ENCODE results near the gene HJV.

HJV gene

DNA sequence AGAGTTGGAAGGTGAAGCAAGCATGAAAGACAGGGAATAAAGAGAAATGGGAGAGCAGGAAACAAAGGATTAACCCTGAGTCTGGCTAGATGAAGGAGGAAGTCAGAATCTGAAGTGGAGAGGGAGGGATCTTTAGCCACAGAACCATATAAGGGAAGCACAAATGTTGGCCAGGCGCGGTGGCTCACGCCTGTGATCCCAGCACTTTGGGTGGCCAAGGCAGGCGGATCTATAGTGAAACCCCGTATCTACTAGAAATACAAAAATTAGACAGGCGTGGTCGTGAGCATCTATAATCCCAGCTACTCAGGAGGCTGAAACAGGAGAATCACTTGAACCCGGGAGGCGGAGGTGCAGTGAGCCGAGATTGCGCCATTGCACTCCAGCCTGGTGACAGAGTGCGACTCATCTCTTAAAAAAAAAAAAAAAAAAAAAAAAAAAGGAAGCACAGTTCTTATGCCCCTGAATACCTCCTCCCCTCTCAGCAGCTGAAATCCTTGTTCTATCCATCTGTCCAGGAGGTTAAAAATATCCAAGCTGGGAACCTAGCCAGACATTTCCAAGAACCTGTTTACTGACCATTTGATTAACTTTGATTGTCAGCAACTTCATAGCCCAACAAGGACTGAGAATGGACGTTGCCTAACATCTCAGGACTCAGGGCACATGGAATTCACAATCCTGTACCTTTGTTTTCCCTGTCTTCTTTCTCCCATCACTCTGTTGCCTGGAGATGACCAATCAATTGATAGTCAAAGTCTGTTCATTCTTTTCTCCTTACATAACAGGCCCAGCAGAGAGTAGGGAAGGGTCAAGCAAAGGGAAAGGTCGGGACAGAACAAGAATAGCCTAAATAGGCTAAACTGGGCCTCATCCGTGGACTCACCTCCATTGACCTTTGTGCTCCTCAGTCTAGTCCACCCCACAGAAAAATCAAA is 35.8 kb downstream of the HJV start (continued):
- TF ChIP-seq, protein P1, sequence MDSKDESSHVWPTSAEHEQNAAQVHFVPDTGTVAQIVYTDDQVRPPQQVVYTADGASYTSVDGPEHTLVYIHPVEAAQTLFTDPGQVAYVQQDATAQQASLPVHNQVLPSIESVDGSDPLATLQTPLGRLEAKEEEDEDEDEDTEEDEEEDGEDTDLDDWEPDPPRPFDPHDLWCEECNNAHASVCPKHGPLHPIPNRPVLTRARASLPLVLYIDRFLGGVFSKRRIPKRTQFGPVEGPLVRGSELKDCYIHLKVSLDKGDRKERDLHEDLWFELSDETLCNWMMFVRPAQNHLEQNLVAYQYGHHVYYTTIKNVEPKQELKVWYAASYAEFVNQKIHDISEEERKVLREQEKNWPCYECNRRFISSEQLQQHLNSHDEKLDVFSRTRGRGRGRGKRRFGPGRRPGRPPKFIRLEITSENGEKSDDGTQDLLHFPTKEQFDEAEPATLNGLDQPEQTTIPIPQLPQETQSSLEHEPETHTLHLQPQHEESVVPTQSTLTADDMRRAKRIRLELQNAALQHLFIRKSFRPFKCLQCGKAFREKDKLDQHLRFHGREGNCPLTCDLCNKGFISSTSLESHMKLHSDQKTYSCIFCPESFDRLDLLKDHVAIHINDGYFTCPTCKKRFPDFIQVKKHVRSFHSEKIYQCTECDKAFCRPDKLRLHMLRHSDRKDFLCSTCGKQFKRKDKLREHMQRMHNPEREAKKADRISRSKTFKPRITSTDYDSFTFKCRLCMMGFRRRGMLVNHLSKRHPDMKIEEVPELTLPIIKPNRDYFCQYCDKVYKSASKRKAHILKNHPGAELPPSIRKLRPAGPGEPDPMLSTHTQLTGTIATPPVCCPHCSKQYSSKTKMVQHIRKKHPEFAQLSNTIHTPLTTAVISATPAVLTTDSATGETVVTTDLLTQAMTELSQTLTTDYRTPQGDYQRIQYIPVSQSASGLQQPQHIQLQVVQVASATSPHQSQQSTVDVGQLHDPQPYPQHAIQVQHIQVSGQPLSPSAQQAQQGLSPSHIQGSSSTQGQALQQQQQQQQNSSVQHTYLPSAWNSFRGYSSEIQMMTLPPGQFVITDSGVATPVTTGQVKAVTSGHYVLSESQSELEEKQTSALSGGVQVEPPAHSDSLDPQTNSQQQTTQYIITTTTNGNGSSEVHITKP (tag by site-specific recombination; IDR thresholded peaks at IDR 0.05) = 0 out of 2 replicates have a peak, but pooled peaks have one; percentile 14
- TF ChIP-seq GLIS1 (tag by site-specific recombination; IDR thresholded peaks at IDR 0.05) (no peak; the same call in 1 of the 2 replicates), ZNF555 (tag by site-specific recombination; conservative IDR thresholded peaks at IDR 0.05) (no peak), YY2 (tag by site-specific recombination; IDR thresholded peaks at IDR 0.05) (no peak), KLF16 (tag by site-specific recombination; IDR thresholded peaks at IDR 0.05) (peak; percentile 21; the same call in 1 of the 2 replicates), OSR2 (tag by site-specific recombination; IDR thresholded peaks at IDR 0.05) (peak; percentile 56; the same call in 1 of the 2 replicates), ZNF362 (tag by site-specific recombination; IDR thresholded peaks at IDR 0.05) (0 out of 2 replicates have a peak, but pooled peaks have one; percentile 49), ZNF335 (tag by site-specific recombination; conservative IDR thresholded peaks at IDR 0.05) (peak; percentile 32; the same call in 1 of the 2 replicates), ZNF776 (tag by site-specific recombination; IDR thresholded peaks at IDR 0.05; ENCODE audit: borderline replicate concordance) (no peak), OVOL3 (tag by site-specific recombination; IDR thresholded peaks at IDR 0.05) (no peak), HOXD13 (CRISPR knock-in tag; IDR thresholded peaks at IDR 0.05; ENCODE audit: borderline replicate concordance) (no peak)

GRCh38 chr1:145985129-145985501 is 36.4 kb downstream of the HJV start:
- H3K4me3 ChIP-seq (ENCODE audit: low read depth, low read length) = no peak overlapping the region
- ChIA-PET POLR2A (no interaction called here), CTCF (interaction anchor here (0.6 kb wide), 1 partner anchor 100 kb away, joined by 3 read pairs; no protein-coding TSS in a partner anchor)
- no peaks in the 10 kb centered on the region for H3K9me3 ChIP-seq (ENCODE audit: control insufficient read depth, insufficient read depth, low read depth, low read length)
- H3K4me1 ChIP-seq (ENCODE audit: control insufficient read depth, insufficient read depth, low read length) = no peaks in the 10 kb centered on the region
- no peaks in the 10 kb centered on the region for H3K36me3 ChIP-seq (ENCODE audit: control insufficient read depth in 2 of 2, insufficient read depth in 1 of 2, low read length in 2 of 2)
- H3K27ac ChIP-seq (ENCODE audit: extremely low read depth, low read depth, low read length) = no peak overlapping the region
- TF ChIP-seq ZNF585B (tag by site-specific recombination; IDR thresholded peaks at IDR 0.05) (no peak), ZNF549 (tag by site-specific recombination; IDR thresholded peaks at IDR 0.05) (no peak), PATZ1 (tag by site-specific recombination; IDR thresholded peaks at IDR 0.05) (no peak), ZNF391 (tag by site-specific recombination; IDR thresholded peaks at IDR 0.05; ENCODE audit: borderline replicate concordance, low read depth) (no peak), ZNF121 (tag by site-specific recombination; IDR thresholded peaks at IDR 0.05) (no peak), ZNF10 (tag by site-specific recombination; IDR thresholded peaks at IDR 0.05) (no peak), ZNF600 (tag by site-specific recombination; IDR thresholded peaks at IDR 0.05) (no peak), ZFP3 (tag by site-specific recombination; IDR thresholded peaks at IDR 0.05; ENCODE audit: low read depth) (no peak), ZFP41 (tag by site-specific recombination; IDR thresholded peaks at IDR 0.05; ENCODE audit: borderline replicate concordance) (no peak), ZNF174 (tag by site-specific recombination; IDR thresholded peaks at IDR 0.05) (no peak), ZNF354C (tag by site-specific recombination; IDR thresholded peaks at IDR 0.05; ENCODE audit: borderline replicate concordance, low read depth) (no peak), ZNF214 (tag by site-specific recombination; IDR thresholded peaks at IDR 0.05; ENCODE audit: borderline replicate concordance) (no peak)
- TF ChIP-seq, protein P2, sequence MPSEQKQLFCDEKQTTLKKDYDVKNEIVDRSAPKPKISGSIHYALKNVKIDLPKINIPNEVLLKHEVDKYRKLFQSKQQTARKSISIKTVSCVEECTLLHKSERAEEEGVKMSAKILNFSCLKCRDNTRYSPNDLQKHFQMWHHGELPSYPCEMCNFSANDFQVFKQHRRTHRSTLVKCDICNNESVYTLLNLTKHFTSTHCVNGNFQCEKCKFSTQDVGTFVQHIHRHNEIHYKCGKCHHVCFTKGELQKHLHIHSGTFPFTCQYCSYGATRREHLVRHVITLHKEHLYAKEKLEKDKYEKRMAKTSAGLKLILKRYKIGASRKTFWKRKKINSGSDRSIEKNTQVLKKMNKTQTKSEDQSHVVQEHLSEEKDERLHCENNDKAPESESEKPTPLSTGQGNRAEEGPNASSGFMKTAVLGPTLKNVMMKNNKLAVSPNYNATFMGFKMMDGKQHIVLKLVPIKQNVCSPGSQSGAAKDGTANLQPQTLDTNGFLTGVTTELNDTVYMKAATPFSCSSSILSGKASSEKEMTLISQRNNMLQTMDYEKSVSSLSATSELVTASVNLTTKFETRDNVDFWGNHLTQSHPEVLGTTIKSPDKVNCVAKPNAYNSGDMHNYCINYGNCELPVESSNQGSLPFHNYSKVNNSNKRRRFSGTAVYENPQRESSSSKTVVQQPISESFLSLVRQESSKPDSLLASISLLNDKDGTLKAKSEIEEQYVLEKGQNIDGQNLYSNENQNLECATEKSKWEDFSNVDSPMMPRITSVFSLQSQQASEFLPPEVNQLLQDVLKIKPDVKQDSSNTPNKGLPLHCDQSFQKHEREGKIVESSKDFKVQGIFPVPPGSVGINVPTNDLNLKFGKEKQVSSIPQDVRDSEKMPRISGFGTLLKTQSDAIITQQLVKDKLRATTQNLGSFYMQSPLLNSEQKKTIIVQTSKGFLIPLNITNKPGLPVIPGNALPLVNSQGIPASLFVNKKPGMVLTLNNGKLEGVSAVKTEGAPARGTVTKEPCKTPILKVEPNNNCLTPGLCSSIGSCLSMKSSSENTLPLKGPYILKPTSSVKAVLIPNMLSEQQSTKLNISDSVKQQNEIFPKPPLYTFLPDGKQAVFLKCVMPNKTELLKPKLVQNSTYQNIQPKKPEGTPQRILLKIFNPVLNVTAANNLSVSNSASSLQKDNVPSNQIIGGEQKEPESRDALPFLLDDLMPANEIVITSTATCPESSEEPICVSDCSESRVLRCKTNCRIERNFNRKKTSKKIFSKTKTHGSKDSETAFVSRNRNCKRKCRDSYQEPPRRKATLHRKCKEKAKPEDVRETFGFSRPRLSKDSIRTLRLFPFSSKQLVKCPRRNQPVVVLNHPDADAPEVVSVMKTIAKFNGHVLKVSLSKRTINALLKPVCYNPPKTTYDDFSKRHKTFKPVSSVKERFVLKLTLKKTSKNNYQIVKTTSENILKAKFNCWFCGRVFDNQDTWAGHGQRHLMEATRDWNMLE (tag by site-specific recombination; conservative IDR thresholded peaks at IDR 0.05; ENCODE audit: low read depth) = no peak
